Gastrocnemius medialis (tissue), 4 donors: ENCODE data around the gene PRIM2.

Experiments used
- POLR2A ChIP-seq, 2 donors: fragments of 450-650 bp; IDR thresholded peaks; one replicate each; pipeline ENCODE4 v1.6.1; 2017; ENCODE audit warnings: antibody characterized with exemption in 2 of 2, mild to moderate bottlenecking in 2 of 2, moderate library complexity in 2 of 2
- TF ChIP-seq, protein P1 (sequence below), 5 experiments: fragments of 450-650 bp in 3 of 5; fragments of 200-600 bp in 2 of 5; sonication (generic) in 2 of 5; IDR thresholded peaks in 4 of 5; conservative IDR thresholded peaks in 1 of 5; 1 replicate in 4 of 5; 2 replicates in 1 of 5; pipeline ENCODE4 v1.5.1; 2016 to 2019; ENCODE audit warnings: antibody characterized with exemption in 5 of 5, mild to moderate bottlenecking in 3 of 5, moderate library complexity in 3 of 5

DNA sequence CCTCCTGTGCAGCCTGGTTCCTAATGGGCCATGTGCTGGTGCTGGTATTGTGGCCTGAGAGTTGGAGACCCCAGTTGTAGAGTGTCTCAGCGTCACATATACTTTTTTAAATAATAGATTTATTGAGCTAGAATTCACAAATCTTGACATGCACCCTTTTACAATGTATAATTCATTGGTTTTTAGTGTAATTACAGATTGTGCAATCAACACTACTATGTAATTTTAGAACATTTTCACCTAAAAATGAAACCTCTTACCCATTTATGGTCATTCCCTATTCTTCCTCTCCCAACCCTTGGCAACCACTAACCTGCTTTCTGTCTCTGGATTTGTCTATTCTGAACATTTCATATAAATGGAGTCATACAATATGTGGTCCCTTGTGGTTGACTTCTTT is 10.6 kb downstream of the PRIM2 start:
- TF ChIP-seq, protein P1, sequence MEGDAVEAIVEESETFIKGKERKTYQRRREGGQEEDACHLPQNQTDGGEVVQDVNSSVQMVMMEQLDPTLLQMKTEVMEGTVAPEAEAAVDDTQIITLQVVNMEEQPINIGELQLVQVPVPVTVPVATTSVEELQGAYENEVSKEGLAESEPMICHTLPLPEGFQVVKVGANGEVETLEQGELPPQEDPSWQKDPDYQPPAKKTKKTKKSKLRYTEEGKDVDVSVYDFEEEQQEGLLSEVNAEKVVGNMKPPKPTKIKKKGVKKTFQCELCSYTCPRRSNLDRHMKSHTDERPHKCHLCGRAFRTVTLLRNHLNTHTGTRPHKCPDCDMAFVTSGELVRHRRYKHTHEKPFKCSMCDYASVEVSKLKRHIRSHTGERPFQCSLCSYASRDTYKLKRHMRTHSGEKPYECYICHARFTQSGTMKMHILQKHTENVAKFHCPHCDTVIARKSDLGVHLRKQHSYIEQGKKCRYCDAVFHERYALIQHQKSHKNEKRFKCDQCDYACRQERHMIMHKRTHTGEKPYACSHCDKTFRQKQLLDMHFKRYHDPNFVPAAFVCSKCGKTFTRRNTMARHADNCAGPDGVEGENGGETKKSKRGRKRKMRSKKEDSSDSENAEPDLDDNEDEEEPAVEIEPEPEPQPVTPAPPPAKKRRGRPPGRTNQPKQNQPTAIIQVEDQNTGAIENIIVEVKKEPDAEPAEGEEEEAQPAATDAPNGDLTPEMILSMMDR (IDR thresholded peaks at IDR 0.05 in 4 of 5, conservative IDR thresholded peaks at IDR 0.05 in 1 of 5): no peak
- no peak for TF ChIP-seq POLR2A (IDR thresholded peaks at IDR 0.05)
